Large intestine (tissue), 12 donors: ENCODE results near the gene FBXO24. TPM values are rescaled to one million over a fixed set of nuclear protein-coding genes. Genes with fewer than 3 reads are reported as not detected.
"Not testable (repeated sequence)": the region's sequence is repeated elsewhere in the genome, so short reads cannot be mapped to it uniquely, and the experiment has no call there.

Experiments
- DNase-seq, 2 donors: peaks; one replicate each; pipeline versions ENCODE4 v3.0.0 to v3.0.0-alpha.2; 2013
- H3K27ac ChIP-seq: one replicate; pipeline ENCODE4 v1.5.1; 2013; ENCODE audit warnings: low read length
- H3K27me3 ChIP-seq: 2 replicates; pipeline ENCODE4 v1.6.1; 2013; ENCODE audit warnings: low read length; ENCODE audit not compliant: control insufficient read depth, insufficient read depth
- H3K36me3 ChIP-seq: 2 replicates; pipeline ENCODE4 v1.6.1; 2013; ENCODE audit warnings: low read length; ENCODE audit not compliant: control insufficient read depth, insufficient read depth
- H3K4me1 ChIP-seq: one replicate; pipeline ENCODE4 v1.6.1; 2013; ENCODE audit warnings: low read length; ENCODE audit not compliant: control insufficient read depth, insufficient read depth
- H3K4me3 ChIP-seq: one replicate; pipeline ENCODE4 v1.5.1; 2013; ENCODE audit warnings: low read length
- H3K9me3 ChIP-seq: one replicate; pipeline ENCODE4 v1.6.1; 2013; ENCODE audit warnings: mild to moderate bottlenecking, low read depth, low read length, moderate library complexity; ENCODE audit not compliant: control insufficient read depth
- WGBS: methylation state at CpG from one replicate; pipeline ENCODE4 v1.1.5; 2013; ENCODE audit warnings: low lambda C conversion rate; ENCODE audit not compliant: insufficient coverage; 5-methylcytosine and 5-hydroxymethylcytosine counted together
- long read RNA-seq, 11 donors: transcript quantifications; one replicate each; lab custom pipeline, GENCODE V29; 2026
- polyA plus RNA-seq: library from polyadenylated mRNA; unstranded; fragments of 120-200 nt; gene quantifications from one replicate; pipeline ENCODE4 v1.2.1, GENCODE V29; 2013

Gene FBXO24, protein sequence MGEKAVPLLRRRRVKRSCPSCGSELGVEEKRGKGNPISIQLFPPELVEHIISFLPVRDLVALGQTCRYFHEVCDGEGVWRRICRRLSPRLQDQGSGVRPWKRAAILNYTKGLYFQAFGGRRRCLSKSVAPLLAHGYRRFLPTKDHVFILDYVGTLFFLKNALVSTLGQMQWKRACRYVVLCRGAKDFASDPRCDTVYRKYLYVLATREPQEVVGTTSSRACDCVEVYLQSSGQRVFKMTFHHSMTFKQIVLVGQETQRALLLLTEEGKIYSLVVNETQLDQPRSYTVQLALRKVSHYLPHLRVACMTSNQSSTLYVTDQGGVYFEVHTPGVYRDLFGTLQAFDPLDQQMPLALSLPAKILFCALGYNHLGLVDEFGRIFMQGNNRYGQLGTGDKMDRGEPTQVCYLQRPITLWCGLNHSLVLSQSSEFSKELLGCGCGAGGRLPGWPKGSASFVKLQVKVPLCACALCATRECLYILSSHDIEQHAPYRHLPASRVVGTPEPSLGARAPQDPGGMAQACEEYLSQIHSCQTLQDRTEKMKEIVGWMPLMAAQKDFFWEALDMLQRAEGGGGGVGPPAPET
- 0.88 TPM for polyA plus RNA-seq
- long read RNA-seq, donor 1 = 0 reads
- long read RNA-seq, donor 2 = 0 reads
- long read RNA-seq, donor 3 = 0 reads
- long read RNA-seq, donor 4 = 0 reads
- long read RNA-seq, donor 5 = 0 reads
- long read RNA-seq, donor 6 = 0 reads
- long read RNA-seq, donor 7 = 0 reads
- long read RNA-seq, donor 8 = 0 reads
- long read RNA-seq, donor 9 = 0 reads
- long read RNA-seq, donor 10 = 0 reads
- long read RNA-seq, donor 11 = 0 reads

GRCh38 chr7:100586266-100587025 is at the start of gene FBXO24:
Gene FBXO24, plus strand, starts transcription at chr7:100586328. Its CDS starts 298 bp downstream, at chr7:100586626.
- Histone ChIP-seq H3K36me3 (peaks cover 13% of the 10 kb centered on the region), H3K4me3 (peak within 1 kb of the TSS; percentile 95), H3K9me3 (no peaks in the 10 kb centered on the region), H3K4me1 (peaks cover 32% of the 10 kb centered on the region), H3K27me3 (peaks cover 14% of the 10 kb centered on the region), H3K27ac (peak within 1 kb of the TSS; percentile 99)
- no CpG with 5 or more reads among the region's 53 CpGs for WGBS
- peak; percentile 100 for DNase-seq

DNA sequence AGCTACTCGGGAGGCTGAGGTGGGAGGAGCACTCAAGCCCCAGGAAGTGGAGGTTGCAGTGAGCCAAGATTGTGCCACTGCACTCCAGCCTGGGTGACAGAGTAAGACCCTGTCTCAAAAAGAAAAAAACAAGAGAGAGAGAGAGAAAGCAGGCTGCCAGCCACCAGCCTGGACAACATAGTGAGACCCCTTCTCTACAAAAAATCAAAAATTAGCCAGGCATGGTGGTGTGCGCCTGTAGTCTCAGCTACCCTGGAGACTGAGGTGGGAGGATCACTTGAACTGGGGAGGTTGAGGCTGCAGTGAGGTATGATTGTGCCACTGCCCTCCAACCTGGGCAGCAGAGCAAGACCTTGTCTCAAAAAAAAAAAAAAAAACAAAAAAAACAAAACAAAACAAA is 49.4 kb upstream of the FBXO24 start:
- H3K27ac ChIP-seq, H3K9me3 ChIP-seq, DNase-seq, H3K36me3 ChIP-seq, H3K27me3 ChIP-seq, H3K4me3 ChIP-seq: not testable (repeated sequence)
- peaks cover 27% of the 10 kb centered on the region for H3K4me1 ChIP-seq
- WGBS = no CpG with 5 or more reads among the region's 2 CpGs

- no peak for DNase-seq
- peak overlapping the region; percentile 41 for H3K27ac ChIP-seq
- H3K9me3 ChIP-seq = no peaks in the 10 kb centered on the region
- H3K4me1 ChIP-seq = peaks cover 18% of the 10 kb centered on the region
- WGBS = no CpG with 5 or more reads among the region's 8 CpGs
- H3K4me3 ChIP-seq = peak overlapping the region; percentile 23
- no peaks in the 10 kb centered on the region for H3K36me3 ChIP-seq
- no peaks in the 10 kb centered on the region for H3K27me3 ChIP-seq
Observed at GRCh38 chr7:100538348-100538653, 47.8 kb upstream of the FBXO24 start.

DNA sequence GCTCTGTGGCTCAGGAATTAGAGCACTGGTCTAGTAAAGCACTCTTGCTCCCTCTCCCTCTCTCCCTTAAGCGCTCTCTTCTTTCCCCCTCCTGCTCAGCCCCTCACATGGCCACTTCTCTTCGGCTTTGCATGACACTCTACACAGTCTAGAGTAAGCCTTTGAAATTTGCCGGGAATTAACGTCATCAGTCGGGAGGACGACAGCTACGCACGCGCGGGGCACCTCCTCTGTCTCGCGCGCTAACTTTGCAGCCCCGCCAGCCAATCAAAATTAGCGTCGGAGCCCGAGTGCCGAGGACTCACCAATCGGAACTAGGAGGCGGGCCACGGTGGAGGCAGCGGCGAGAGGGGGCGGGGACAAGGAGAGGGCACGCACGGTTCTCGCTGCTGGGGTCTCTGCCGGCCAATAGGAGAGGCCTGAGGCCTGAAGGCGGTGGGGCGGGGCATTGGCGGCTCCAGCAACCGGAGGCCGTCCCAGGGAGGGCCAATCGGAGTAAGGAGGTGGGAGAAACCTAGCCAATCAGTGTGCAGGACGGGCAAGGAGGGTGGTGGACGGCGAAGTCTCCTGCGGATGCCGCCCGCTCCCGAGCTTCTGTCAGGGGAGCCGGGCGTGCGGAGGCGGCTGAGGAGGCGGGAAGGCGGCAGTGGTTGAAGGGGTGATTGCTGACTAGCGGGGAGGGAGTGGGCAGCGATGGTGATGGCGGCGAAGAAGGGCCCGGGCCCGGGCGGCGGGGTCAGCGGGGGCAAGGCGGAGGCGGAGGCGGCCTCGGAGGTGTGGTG is 47.3 kb upstream of the FBXO24 start, which contains the start of gene AGFG2:
Gene AGFG2, plus strand, starts transcription at position 550 of the 782 bp plus-strand sequence. Its CDS starts 144 bp downstream, at position 694.
- Histone ChIP-seq H3K27me3 (no peaks in the 10 kb centered on the region), H3K36me3 (no peaks in the 10 kb centered on the region), H3K4me3 (peak within 1 kb of the TSS; percentile 50), H3K4me1 (peaks cover 16% of the 10 kb centered on the region), H3K27ac (peak within 1 kb of the TSS; percentile 61), H3K9me3 (no peaks in the 10 kb centered on the region)
- no CpG with 5 or more reads among the region's 60 CpGs for whole genome bisulfite sequencing
- DNase-seq = peak; percentile 100

- DNase-seq = no peak
- Histone ChIP-seq H3K4me1 (peaks cover 22% of the 10 kb centered on the region), H3K4me3 (peak overlapping the region; percentile 50), H3K36me3 (no peaks in the 10 kb centered on the region), H3K9me3 (no peaks in the 10 kb centered on the region), H3K27ac (peak overlapping the region; percentile 61), H3K27me3 (no peaks in the 10 kb centered on the region)
- 0% methylated on average over 6 of the region's 44 CpGs for WGBS
Observed at GRCh38 chr7:100539436-100540006, 46.6 kb upstream of the FBXO24 start.

DNA sequence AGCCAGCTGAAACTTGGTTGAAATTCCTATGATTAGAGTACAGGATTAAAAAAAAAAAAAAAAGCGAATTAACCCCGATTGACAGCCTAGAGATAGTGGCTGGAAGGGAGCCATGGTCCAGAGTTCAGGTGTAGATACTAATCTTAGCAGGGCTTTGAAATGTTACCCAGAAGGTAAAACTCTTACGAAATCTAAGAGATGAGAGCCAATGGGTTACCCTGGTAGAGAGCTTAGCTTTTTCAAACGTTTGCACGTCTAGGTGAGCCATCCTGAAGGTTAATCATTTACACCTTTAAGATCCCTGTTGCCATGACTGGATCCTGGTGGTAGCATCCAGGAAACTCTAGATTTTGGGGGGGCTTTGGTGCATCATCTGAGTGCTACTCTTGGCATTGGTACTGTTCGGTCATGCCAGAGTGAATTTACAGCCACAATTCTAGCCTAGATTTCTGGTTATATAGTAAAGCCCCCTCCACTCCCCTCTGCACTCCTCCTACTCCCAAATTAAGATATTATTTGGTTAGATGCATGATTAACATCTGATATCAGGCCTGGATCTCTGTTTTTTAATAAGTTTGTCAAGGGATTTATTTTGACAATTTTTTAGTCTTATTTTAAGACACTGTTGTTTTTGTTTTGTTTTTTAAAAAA is 45.9 kb upstream of the FBXO24 start:
- DNase-seq = peak; percentile 87 to 93
- peaks cover 23% of the 10 kb centered on the region for H3K4me1 ChIP-seq
- no peaks in the 10 kb centered on the region for H3K36me3 ChIP-seq
- no CpG with 5 or more reads among the region's 6 CpGs for WGBS
- H3K9me3 ChIP-seq = no peaks in the 10 kb centered on the region
- H3K27ac ChIP-seq = peak overlapping the region; percentile 38
- H3K4me3 ChIP-seq = peak overlapping the region; percentile 50
- H3K27me3 ChIP-seq = no peaks in the 10 kb centered on the region

- not testable (repeated sequence) for H3K27ac ChIP-seq, DNase-seq, H3K4me3 ChIP-seq, H3K36me3 ChIP-seq, H3K9me3 ChIP-seq, H3K27me3 ChIP-seq
- no CpG with 5 or more reads among the region's 7 CpGs for WGBS
- H3K4me1 ChIP-seq = peaks cover 34% of the 10 kb centered on the region
Observed at GRCh38 chr7:100541309-100541708, 44.8 kb upstream of the FBXO24 start.

DNA sequence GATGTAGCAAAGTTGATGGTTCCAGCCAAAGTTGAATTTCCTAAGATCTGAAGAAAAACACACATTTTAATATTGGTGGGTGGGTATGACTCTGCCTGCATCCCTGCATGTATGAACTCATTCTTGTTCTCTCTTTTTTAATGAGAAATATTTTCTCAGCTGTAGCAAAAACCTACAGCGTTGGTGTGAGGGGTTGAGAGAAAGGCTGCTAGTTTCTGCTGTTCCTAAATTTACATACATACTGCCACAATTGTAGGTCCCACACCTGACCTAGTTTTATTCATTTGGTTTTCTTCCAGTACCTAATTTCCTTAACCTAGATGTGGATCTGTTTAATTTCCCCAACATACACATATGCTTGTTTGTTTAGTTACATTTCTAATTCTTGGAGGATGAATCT is 42.5 kb upstream of the FBXO24 start:
- Histone ChIP-seq H3K36me3 (no peaks in the 10 kb centered on the region), H3K9me3 (no peaks in the 10 kb centered on the region), H3K27me3 (no peaks in the 10 kb centered on the region), H3K4me1 (peaks cover 47% of the 10 kb centered on the region), H3K27ac (no peak overlapping the region), H3K4me3 (no peak overlapping the region)
- DNase-seq = no peak
- WGBS = 83% methylated on average over 1 of the region's 1 CpG

- H3K27ac ChIP-seq = no peak overlapping the region
- DNase-seq = no peak
- H3K9me3 ChIP-seq = no peaks in the 10 kb centered on the region
- H3K36me3 ChIP-seq = peaks cover 6% of the 10 kb centered on the region
- no peak overlapping the region for H3K4me3 ChIP-seq
- peaks cover 47% of the 10 kb centered on the region for H3K4me1 ChIP-seq
- no peaks in the 10 kb centered on the region for H3K27me3 ChIP-seq
- WGBS = 57% methylated on average over 1 of the region's 5 CpGs
Observed at GRCh38 chr7:100544386-100544785, 41.7 kb upstream of the FBXO24 start.
